ENCODE measurements around the gene KAZN. TPM values are rescaled to one million over a fixed set of nuclear protein-coding genes. Genes with fewer than 3 reads are reported as not detected.

KAZN gene
- total and polyA plus RNA-seq, 2 of the 8 experiments (the other 6 are each of a cell fraction or from before 2014, with no cell fraction given), result 3.7 to 11.8 TPM

DNA sequence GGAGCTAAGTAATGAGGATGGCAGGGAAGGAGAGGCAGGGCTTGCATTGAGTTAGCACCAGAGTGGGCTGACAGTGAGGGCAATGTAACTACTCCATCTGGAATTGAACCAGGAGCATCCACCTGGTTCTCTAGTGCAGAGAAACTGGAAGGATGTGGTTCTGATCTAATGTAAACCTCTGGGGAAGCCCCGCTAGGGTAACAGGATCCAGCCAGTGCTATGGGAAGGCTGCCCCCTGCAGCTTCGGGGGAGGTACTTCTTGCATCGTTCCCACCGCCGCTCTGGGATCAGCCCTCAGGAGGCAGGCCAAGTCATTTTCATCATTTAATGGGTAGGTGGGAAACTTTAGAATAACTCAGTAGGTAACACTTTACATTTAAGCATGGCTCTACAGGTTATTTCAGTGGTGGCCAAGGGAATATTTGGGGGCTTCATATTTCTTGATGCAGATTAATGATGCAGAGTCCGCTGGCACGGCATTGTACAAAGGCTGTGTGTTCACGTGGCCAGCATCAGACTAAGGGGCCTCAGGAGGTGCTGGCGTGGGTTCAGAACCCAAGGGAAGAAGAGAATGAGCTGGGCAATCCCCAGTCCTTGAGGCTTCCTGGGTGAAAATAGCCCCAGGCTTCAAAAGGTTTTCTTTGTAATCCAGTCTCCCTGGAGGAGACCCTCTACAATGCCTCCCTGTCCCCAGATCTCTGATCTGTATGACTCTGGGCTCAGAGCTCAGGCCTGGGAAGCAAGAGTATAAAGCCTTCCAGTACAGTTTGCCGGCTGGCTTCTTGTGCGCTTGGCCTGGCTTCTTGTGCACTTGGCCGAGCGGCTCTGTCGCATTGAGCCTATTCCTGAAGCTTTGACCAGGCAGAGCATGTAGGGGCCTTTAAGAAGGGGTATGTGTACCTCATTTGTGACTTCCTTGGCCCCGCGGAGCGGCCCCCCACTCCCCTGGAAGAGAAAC, 26.4 kb upstream of the KAZN start (continued):
- 0 out of 2 replicates have a peak, but pooled peaks have one; percentile 19 for TF ChIP-seq TAF1 (IDR thresholded peaks at IDR 0.05; ENCODE audit: low read depth, low read length)
- peak; percentile 75 to 84 for TF ChIP-seq RAD21 (IDR thresholded peaks at IDR 0.05 in 1 of 2, conservative IDR thresholded peaks at IDR 0.05 in 1 of 2; ENCODE audit: low read depth in 2 of 2, low read length in 2 of 2)
- 0 out of 2 replicates have a peak, but pooled peaks have one; percentile 18 for TF ChIP-seq SP1 (IDR thresholded peaks at IDR 0.05; ENCODE audit: low read depth, low read length)
- TF ChIP-seq BACH1 (IDR thresholded peaks at IDR 0.05; ENCODE audit: low read length), result no peak
- no peak for TF ChIP-seq KDM4A (IDR thresholded peaks at IDR 0.05; ENCODE audit: low read depth, low read length, severe bottlenecking)
- peak; percentile 14 for TF ChIP-seq TAF7 (optimal IDR thresholded peaks at IDR 0.05; ENCODE audit: borderline replicate concordance, low read depth, low read length)
- TF ChIP-seq, protein P1, sequence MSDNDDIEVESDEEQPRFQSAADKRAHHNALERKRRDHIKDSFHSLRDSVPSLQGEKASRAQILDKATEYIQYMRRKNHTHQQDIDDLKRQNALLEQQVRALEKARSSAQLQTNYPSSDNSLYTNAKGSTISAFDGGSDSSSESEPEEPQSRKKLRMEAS (IDR thresholded peaks at IDR 0.05), result 0 out of 2 replicates have a peak, but pooled peaks have one; percentile 22
- TF ChIP-seq, protein P2, sequence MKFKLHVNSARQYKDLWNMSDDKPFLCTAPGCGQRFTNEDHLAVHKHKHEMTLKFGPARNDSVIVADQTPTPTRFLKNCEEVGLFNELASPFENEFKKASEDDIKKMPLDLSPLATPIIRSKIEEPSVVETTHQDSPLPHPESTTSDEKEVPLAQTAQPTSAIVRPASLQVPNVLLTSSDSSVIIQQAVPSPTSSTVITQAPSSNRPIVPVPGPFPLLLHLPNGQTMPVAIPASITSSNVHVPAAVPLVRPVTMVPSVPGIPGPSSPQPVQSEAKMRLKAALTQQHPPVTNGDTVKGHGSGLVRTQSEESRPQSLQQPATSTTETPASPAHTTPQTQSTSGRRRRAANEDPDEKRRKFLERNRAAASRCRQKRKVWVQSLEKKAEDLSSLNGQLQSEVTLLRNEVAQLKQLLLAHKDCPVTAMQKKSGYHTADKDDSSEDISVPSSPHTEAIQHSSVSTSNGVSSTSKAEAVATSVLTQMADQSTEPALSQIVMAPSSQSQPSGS (IDR thresholded peaks at IDR 0.05; ENCODE audit: low read length), result no peak
- TF ChIP-seq GABPA (IDR thresholded peaks at IDR 0.05; ENCODE audit: borderline replicate concordance, insufficient read depth, low read length), result peak; percentile 55; the same call in 1 of the 2 replicates
- no peak for TF ChIP-seq NRF1 (IDR thresholded peaks at IDR 0.05; ENCODE audit: low read depth, low read length)
- TF ChIP-seq MAFK (IDR thresholded peaks at IDR 0.05; ENCODE audit: low read depth, low read length), result no peak
- TF ChIP-seq TCF12 (IDR thresholded peaks at IDR 0.05; ENCODE audit: low read depth, low read length), result 0 out of 2 replicates have a peak, but pooled peaks have one; percentile 24
- TF ChIP-seq POU5F1 (IDR thresholded peaks at IDR 0.05; ENCODE audit: low read depth, low read length), result no peak
